ENCODE data around the gene TGFBR2. TPM values are rescaled to one million over a fixed set of nuclear protein-coding genes. Genes with fewer than 3 reads are reported as not detected.

The TGFBR2 gene
- total RNA-seq, 1 donor from 2014 or later, result 329 TPM

- Histone ChIP-seq H3K9me3 (no peaks in the 10 kb centered on the region), H3K27me3 (no peaks in the 10 kb centered on the region), H3K4me1 (peaks cover 84% of the 10 kb centered on the region), H3K27ac (no peak overlapping the region), H3K4me3 (no peak overlapping the region), H3K36me3 (peaks cover 14% of the 10 kb centered on the region)
- intact Hi-C loops (cut with DNase I), result no loop called here
- DNase-seq, result no peak
- TF ChIP-seq CTCF (IDR thresholded peaks at IDR 0.05), result no peak
- no peak for ATAC-seq
Observed at GRCh38 chr3:30637310-30638219, 31.2 kb downstream of the TGFBR2 start.

- Histone ChIP-seq H3K27ac (no peak overlapping the region), H3K4me3 (no peak overlapping the region), H3K27me3 (no peaks in the 10 kb centered on the region), H3K36me3 (peaks cover 15% of the 10 kb centered on the region), H3K9me3 (no peaks in the 10 kb centered on the region), H3K4me1 (peaks cover 84% of the 10 kb centered on the region)
- intact Hi-C loops (cut with DNase I), result no loop called here
- no peak for ATAC-seq
- TF ChIP-seq CTCF (IDR thresholded peaks at IDR 0.05), result no peak
- DNase-seq, result no peak
Observed at GRCh38 chr3:30638685-30639412, 32.4 kb downstream of the TGFBR2 start.

- intact Hi-C loops (cut with DNase I), result no loop called here
- Histone ChIP-seq H3K4me3 (no peak overlapping the region), H3K9me3 (no peaks in the 10 kb centered on the region), H3K27me3 (no peaks in the 10 kb centered on the region), H3K27ac (no peak overlapping the region), H3K36me3 (peaks cover 10% of the 10 kb centered on the region), H3K4me1 (peaks cover 84% of the 10 kb centered on the region)
- no peak for DNase-seq
- ATAC-seq, result peak; percentile 51
- TF ChIP-seq CTCF (IDR thresholded peaks at IDR 0.05), result no peak
Observed at GRCh38 chr3:30639937-30640336, 33.5 kb downstream of the TGFBR2 start.

GRCh38 chr3:30640851-30641250, 34.5 kb downstream of the TGFBR2 start:
- Histone ChIP-seq H3K27me3 (no peaks in the 10 kb centered on the region), H3K9me3 (no peaks in the 10 kb centered on the region), H3K36me3 (peaks cover 19% of the 10 kb centered on the region), H3K4me1 (peaks cover 84% of the 10 kb centered on the region), H3K4me3 (no peak overlapping the region), H3K27ac (no peak overlapping the region)
- intact Hi-C loops (cut with DNase I), result no loop called here
- ATAC-seq (peak; percentile 27), DNase-seq (no peak)
- TF ChIP-seq CTCF (IDR thresholded peaks at IDR 0.05), result no peak

- no peak overlapping the region for H3K4me3 ChIP-seq
- no peak for TF ChIP-seq CTCF (IDR thresholded peaks at IDR 0.05)
- DNase-seq (no peak), ATAC-seq (no peak)
- H3K4me1 ChIP-seq, result peaks cover 91% of the 10 kb centered on the region
- peaks cover 26% of the 10 kb centered on the region for H3K36me3 ChIP-seq
- H3K27me3 ChIP-seq, result no peaks in the 10 kb centered on the region
- intact Hi-C loops (cut with DNase I), result no loop called here
- H3K27ac ChIP-seq, result peak overlapping the region; percentile 74
- no peaks in the 10 kb centered on the region for H3K9me3 ChIP-seq
Observed at GRCh38 chr3:30641416-30642251, 35.2 kb downstream of the TGFBR2 start.

Measured in upper lobe of right lung (tissue), 1 donor.